GM19025 (cell line): ENCODE results near the gene SLC5A10.

Source experiments
- ATAC-seq: cut with Tn5 transposase; IDR thresholded peaks from one replicate; pipeline ENCODE4 v1.9.1; 2021; ENCODE audit warnings: mild to moderate bottlenecking, low read depth, moderate library complexity; ENCODE audit not compliant: unreplicated experiment

Gene SLC5A10

DNA sequence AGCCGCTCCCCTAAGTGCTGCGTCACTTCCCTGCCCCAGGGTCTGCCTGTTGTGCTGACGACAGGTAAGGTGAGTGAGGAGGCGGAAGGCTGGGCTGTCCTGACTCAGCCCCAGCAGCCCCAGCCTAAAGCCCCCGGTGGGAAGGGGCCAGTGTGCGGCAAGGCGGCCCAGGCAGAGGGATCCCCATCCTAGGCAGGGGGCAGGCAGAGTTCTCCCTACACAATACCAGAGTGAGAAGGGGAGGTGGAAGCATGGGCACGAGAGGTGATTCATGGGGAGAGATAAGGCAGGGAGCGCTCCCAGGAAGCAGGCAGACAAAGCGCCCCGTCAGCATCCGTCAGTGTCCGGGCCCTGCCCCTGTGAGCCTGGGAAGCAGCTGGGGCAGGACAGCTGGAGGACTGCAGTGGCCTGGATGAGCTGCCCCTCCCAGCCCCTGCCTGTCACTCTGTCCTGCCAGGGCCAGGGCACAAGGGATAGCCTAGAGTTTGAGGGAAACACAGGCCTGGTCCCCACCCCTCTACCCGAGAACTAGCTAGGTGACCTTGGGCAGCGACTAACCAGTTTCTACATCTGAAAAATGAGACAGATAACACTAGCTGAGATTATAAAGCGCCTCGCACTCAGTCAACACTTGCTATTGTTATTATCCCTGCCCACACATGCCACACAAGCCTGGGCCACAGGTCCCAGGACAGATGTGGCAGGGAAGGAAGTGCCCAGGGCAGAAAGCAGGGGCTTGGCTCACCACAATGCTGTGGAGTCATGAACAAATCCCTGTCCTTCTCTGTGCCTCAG is 48.8 kb downstream of the SLC5A10 start:
- no peak for ATAC-seq

DNA sequence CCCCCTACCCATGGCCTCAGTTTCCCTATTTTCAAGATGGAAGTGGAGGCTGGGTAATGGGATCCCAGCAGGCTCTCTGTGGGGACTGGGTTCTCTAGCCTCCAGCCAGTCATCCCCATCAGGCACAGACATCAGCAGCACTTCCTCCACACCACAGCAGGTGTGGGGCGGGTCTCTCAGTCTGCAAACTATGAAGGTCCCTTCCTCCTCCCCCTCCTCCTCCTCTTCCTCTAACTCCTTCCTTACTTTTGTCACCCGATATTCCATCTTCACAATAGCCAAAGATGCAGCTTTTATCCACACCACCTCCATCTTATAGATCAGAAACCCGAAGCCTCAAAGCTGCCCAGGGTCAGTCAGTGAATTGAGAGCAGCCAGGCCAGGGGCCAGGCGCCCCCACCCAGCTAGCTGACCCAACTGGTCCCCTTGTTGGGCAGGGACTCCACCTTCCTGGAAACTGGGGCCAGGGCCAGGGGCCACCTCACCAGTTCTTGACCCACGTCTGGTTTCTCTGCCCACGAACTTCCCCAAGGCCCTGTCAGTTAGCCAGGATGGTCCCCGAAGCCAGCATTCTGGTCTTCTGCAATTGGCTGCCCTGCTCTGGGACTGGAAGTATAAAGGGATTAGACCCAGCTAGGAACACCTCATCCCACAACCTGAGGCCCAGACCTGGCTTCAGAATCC is 50.1 kb downstream of the SLC5A10 start:
- no peak for ATAC-seq

DNA sequence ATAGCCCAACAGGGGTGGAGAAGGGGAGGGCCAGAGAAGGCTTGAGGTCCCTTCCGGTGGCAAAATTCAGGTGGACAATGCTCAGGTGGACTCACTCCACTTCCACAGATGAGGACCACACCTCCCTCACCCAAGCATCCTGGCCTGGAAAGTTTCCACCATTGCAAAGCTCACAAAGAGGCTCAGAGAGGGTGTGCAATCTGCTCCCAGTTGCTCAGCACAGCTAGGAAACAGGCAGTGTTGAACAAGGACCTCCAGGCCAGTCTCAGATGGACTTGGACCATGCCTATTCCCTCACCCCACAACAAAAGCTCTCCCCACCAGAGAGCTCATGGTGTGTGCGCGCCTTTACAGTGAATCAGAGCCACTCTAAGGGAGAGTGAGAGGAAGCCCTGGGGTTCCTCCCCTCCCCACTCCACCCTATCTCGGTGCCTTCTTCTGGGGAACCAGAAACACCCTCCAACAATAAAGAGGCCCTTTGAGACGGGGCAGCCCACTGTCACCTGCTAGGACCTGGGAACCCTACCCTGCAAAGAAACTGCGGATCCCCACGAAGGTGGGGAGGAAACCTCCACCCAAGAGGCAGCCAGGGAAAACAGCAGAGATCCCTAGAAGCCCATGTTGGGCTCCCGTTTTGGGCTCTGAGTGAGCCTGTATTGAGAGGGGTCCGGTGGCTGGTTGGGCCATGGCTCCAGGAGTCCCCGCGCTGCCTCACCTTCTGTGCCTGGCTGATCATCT is 51.0 kb downstream of the SLC5A10 start:
- ATAC-seq: no peak

DNA sequence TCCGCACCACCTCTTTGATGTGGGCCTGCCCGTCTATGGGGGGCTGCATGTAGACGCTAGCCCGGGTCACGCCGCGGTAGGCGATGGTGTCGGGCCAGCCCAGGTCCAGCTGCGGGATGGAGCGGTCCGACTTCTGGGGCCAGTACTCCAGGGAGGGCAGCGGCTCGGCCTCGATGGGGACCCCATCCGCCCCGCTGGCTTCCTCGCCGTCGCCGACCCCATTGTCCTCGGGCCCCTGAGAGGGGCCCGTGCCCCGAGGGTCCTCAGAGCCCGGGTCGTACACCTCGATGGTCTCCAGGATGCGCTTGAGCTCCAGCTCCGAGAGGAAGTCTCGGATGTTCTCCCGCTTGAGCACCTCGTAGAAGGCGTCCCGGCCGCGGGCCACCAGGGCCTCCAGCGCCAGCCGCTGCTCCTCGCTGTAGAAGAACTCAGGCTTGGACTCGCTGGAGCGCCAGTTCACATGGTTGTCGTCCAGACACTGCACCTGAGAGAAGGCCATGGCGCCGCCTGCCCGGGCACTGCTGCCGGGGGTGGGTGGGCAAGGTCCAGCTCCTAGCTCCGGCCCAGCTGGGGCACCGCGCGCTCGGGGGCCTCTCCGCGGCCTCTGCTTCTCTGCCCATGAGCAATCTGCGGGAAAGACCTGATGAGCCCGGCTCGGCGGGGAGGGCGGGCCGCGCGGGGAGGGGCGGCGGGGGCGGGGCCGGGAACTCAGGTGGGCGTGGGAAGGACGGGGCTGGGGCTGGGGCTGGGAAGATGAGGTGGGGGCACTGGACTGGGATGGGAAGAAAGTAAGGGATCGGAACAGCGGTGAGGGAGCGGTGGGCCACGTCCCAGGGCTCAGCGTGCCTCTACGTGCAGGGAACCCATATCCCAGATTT is 51.8 kb downstream of the SLC5A10 start:
- no peak for ATAC-seq

DNA sequence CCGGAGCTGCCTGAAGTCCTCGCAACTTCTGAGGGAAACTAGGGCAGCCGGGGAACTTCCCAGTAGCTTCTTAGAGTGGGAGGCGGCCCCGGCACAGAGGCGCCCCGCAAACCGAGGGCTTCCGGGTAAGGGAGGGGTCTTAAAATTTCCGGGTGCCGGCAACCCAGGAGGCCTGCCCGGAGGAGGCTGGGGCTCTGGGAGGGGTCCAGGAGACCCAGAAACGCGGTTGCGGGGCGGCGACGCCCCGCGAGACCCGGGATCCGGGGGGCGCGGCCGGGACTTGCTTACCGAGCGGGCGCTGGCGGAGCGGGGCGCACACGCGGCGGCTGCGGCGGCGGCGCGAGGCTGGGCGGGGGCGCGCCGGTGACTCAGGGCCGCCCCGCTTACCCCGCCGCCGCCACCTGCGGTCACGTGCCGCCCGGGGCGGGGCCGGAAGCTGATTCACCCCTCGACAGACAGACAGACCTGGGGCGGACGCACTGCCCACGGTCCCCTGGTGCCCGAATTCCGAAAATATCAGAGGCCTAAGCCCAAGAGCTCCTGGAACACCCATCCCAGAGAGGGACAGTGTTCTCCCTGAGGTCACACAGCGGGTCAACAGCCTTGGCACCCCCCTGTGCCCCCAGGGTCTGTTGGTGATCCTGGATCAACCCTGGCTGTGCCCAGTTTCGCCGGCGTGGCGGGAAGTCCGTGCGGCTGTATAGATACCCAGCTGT is 52.6 kb downstream of the SLC5A10 start, which contains the start of gene FAM83G:
TSS of gene FAM83G (minus strand) at position 344 of the 716 bp plus-strand sequence. CDS start 723 bp downstream, outside the sequence.
- peak; percentile 77 for ATAC-seq

DNA sequence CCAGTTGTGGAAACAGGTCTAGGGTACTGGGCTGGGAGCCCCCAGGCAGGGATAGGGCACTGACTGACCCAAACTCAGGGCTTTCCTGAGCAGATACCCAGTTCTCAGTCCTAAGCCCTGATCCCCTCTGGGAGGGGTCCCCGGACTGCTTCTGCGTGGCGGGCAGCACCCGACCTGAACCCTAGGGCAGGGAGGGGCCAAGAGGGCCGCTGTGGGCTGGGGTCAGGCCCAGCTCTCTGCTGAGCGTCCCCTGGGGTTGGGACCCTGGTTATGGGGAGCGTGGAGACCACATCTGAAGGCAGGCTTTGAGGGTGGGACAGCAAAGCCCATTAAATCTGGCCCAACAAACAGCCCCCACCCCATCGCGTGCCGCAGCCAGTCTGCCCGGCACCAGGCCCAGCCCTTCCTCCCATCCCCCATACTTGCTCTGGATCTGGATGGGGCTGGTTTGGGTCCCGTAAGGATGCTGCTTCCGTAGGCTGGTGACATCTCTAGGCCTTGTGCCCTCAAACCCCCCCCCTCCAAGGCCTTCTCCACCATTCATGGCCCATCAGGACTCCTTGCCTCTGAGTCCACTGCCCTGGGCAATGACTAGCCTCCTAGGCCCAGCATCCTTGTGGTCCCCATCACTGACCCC is 53.3 kb downstream of the SLC5A10 start:
- no peak for ATAC-seq

DNA sequence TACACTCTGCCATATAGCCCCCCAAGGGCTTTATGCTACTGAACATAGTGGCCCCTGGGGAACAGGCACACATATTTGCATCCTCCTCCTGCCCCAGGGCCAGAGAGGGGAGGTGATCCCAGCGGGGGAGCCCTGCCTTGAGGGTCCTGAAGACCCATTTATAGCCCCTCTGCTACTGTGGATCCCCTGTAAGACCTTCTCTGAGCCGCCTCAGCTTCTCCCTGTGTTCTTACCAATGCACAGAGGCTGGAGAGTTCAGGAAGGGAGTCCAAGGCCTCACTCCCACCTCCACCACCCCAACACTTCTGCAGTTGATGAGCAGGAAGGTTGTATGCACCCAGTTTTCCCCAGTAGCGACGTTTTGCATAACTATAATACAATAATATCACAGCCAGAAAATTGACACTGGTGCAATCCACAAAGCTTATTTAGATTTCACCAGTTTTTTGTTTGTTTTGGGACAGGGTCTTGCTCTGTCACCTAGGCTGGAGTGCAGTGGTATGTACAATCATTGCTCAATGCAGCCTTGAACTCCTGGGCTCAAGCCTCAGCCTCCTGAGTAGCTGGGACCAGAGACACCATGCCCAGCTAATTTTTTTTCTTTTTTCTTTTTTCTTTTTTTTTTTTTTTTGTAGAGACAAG is 53.9 kb downstream of the SLC5A10 start:
- no peak for ATAC-seq

DNA sequence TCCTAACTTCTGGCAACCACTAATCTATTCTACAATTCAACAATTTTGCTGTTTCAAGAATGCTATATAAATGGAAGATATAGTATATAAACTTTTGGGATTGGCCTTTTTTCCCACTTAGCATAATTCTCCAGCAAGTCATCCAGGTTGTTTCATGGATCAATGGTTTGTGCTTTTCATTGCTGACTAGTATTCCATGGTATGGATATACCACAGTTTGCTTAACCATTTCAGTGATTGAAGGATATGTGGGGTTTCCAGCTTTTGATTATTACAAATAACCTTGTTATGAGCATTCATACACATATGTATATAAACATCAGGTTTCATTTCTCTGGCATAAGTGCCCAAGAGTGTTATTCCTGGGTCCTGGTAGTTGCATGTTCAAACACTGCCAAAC is 54.7 kb downstream of the SLC5A10 start:
- no peak for ATAC-seq

DNA sequence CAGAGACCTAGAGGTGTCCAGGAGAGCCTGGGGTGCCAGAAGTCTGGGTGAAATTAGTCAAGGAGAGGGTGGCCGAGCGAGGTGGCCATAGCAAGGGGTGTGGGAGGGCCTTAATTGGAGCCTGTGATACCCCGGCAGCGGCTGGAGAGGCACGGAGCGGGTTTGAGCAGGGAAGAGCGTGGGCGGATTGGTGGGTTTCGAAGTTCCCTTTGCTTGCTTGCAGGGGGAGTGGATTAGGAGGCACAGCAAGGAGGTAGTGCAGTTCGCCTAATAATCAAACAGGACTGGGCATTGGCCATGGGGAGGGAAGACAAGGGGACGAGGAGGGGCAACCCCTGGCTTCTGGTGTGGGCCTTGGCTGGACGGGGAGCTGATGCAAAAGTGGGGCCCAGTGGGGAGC is 58.0 kb downstream of the SLC5A10 start:
- no peak for ATAC-seq

DNA sequence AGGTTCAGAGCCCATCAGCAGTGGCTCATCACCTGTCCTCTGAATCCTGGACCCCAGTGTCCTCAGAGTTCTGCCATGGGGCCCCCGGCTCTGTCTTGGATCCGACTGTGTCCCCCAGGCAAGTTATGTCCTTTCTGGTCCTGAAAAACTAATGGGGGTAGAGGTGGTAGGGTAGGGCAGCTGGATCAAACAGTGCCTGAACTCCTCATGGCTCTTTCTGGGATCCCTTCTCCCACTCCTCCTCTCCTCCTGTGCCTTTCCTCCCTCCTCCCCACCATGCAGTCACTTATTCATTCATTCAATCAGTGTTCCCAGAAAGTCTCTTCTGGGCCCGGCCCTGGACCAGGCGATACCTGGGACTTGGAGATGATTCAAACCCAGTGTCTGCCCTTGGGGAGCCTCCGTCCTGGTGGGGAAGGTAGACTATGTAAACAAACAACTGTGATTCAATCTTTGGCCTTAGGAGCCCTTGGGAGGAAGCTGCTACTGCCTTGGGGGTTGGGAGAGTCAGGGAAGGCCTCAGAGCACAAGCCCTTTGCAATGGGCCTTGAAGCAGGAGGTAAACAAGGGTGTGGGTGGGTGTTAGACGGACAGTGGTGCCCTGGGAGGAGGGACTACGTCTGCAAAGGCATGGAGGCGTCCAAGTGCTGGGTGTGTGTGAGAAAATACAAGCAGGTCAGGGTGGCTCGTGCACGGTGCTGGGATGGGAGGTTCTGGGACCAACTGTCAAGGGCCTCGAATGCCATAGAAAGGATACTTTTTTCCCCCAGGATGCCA is 59.0 kb downstream of the SLC5A10 start:
- ATAC-seq: no peak

DNA sequence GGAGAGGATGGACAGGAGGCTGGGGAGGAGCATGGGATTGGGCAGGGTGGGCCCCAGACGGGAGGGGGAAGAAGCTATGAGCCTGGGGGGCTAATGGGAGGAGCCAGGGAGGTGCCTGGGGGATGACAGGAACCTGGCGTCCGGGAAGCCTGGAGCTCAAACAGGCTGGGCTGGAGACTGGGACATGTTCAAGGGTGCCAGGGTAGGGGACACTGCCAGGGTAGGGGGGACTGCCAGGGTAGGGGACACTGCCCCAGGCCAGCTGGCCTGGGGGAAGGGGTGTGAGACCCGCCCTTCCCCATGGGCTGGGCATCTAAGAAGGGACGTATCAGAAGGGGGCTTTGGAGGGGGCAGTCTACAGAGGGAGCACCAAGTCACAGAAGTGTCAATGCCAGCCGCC is 59.6 kb downstream of the SLC5A10 start:
- ATAC-seq: no peak

DNA sequence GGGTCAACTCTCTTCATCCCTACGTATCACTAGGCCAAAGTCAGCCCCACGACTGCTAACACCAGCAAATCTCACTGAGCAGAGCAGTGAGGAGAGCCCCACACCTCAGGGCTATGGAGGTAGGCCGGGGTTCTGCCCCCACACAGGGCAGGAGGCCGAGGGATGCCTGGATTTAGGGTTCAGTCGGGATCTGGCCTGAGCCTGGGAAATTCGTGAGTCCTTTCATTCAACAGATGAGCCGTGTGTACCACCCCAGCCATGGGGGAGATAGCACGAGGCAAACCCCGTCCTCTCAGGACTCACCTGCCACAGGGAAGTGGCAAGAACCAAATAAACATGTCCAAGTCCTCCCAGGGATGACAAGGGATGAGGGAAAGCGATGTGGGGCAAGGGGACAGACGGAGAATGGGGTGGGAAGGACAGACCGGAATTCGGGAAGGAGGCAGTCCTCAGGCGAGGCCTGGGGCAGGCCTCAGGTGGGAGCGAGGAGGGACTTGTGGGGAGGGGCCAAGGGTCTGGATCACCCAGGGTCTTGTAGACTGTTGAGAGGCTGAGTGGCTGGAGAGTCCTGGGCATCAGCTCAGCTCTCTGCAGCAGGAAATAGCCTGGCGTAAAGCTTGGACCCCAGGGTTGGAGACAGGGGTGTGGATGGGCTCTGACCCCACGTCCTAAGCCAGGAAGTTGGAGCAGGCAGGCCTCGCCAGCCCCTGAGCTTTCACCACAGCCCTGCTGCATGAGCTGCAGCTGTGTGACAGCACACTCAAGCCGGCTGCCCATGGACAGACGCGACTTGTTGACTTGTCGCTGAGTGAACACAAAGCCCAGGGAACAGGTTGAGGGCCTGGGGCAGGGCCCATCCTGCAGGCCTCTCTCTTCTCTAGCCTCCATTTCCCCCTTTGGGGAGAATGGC is 60.5 kb downstream of the SLC5A10 start:
- ATAC-seq: no peak

DNA sequence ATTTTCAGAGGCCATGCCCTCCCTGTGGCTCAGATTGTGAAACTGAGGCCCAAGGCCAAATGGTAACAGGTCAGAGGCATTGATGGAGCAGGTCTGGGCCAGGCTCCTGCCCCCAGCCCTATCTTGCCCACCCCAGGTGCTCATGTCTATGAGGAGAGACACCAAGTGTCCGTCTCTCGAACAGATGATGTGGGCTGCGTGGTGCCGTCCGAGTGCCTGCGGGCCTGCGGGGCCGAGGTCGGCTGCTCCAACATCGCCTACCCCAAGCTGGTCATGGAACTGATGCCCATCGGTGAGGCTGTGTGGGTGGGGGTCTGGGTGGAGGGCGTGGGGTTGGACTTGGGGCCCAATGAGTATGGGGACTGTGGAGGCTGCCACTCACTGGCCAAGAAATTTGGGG is 61.3 kb downstream of the SLC5A10 start:
- no peak for ATAC-seq

DNA sequence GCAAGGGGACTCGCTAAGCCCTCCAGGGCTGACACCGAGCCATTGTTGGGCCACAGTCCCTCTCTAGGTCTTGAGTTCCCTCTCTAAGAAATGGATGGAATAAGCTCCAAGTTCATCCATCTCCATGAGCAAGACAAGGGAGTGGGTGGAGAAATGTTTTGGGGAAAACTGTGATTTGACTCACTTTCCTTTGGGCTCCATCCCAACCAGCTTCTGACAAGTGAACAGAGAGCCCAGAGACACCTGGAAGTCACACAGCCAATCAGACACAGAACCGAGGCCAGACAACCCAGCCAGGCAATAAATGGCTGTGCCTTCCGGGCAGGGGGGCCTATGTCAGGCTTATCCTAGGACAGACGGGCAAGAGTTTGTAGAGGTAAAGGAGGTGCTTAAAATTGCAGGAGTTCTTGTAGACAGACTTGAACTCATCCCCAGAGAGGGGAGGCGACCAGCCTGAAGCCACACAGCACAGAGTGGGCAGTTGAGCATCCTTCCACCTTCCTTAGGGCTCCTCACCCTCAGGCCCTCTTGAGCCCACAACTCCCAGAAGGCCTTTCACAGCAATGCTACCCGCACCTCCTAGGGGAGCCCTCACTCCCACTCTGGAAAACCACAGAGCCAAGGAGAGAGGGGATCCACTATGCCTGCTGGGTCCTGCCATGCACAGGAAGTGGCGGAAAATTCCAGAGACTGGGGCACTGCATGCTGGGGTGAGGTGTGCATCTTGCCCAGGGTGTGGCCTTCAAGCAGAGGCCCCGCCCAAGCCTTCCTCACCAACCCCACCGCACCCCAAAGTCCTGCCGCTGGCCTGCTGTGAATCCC is 62.1 kb downstream of the SLC5A10 start:
- ATAC-seq: no peak

DNA sequence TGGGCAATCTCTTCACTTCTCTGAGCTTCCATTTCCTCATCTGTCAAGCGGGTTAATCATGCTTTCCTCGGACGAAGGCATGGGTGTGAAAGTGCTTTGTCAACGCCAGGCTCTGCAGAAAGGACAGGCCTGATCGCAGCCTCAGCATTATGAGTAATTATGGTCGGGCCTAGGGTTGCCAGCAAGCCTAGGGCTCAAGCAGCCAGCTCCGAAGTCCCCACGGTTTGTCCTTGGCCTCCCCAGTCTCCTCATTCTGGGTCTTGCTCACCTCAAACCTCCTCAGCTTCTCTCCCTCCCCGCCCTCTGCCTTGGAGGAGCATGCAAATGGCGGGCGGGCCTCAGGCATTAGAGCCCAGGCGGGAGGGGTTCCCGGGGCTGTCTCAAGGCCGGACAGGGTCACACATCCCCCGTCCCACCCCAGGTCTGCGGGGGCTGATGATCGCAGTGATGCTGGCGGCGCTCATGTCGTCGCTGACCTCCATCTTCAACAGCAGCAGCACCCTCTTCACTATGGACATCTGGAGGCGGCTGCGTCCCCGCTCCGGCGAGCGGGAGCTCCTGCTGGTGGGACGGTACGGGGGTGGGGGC is 62.8 kb downstream of the SLC5A10 start:
- ATAC-seq: no peak

DNA sequence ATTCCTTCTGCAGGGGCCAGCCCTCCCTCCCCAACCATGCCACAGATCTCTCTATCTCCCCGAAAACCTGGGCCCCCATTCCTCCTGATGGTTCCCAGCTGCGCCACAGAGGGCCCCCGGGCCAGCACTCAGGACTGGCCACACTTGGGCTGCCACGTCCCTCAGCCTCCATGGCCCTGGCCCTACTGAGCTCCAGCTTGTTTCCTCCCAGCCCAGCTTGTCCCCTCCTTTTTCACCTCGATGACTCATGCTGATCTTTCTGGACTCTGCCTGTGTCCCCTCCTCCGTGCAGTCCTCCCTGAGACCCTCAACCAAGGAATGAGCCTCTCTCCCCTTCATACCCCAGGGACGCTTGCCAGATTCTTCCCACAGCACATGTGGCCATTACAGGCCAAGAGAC is 63.5 kb downstream of the SLC5A10 start:
- ATAC-seq: no peak
